Karpas-422 (cell line): ENCODE data around the gene WDR36. TPM values are rescaled to one million over a fixed set of nuclear protein-coding genes. Genes with fewer than 3 reads are reported as not detected.

Experiments used
- DNase-seq: peaks from one replicate; pipeline ENCODE4 v3.0.0-alpha.2; 2015
- H2AFZ ChIP-seq: fragments of 200-600 bp; sonication (generic); 2 replicates; pipeline ENCODE4 v1.6.1; 2014; ENCODE audit warnings: antibody characterized with exemption, low read length, mixed read lengths
- H3K27ac ChIP-seq: fragments of 200-600 bp; sonication (generic); 2 replicates; pipeline ENCODE4 v1.5.1; 2014; ENCODE audit warnings: mild to moderate bottlenecking, low read length, moderate library complexity
- H3K27me3 ChIP-seq: fragments of 200-600 bp; sonication (generic); 2 replicates; pipeline ENCODE4 v1.6.1; 2014; ENCODE audit warnings: low read length, mixed read lengths
- H3K36me3 ChIP-seq: fragments of 200-600 bp; sonication (generic); 2 replicates; pipeline ENCODE4 v1.6.1; 2014; ENCODE audit warnings: low read length, mixed read lengths; ENCODE audit not compliant: insufficient read depth
- H3K4me1 ChIP-seq: fragments of 200-600 bp; sonication (generic); 2 replicates; pipeline ENCODE4 v1.6.1; 2014; ENCODE audit warnings: mild to moderate bottlenecking, low read length, mixed read lengths
- H3K4me2 ChIP-seq: fragments of 200-600 bp; sonication (generic); 2 replicates; pipeline ENCODE4 v1.6.1; 2014; ENCODE audit warnings: low read length, low read depth, mild to moderate bottlenecking; ENCODE audit not compliant: poor library complexity, severe bottlenecking
- H3K4me3 ChIP-seq: fragments of 200-600 bp; sonication (generic); 2 replicates; pipeline ENCODE4 v1.5.1; 2014; ENCODE audit warnings: mild to moderate bottlenecking, antibody characterized with exemption, low read length, mixed read lengths
- H3K79me2 ChIP-seq: fragments of 200-600 bp; sonication (generic); 2 replicates; pipeline ENCODE4 v1.6.1; 2014; ENCODE audit warnings: mild to moderate bottlenecking, low read length, mixed read lengths
- H3K9ac ChIP-seq: fragments of 200-600 bp; sonication (generic); 2 replicates; pipeline ENCODE4 v1.6.0; 2014; ENCODE audit warnings: low read length
- H3K9me2 ChIP-seq: fragments of 200-600 bp; sonication (generic), shearing (Covaris generic); replicated peaks from 2 replicates; pipeline ENCODE4 v1.6.0; 2014; ENCODE audit warnings: mild to moderate bottlenecking, low read length, moderate library complexity; ENCODE audit not compliant: insufficient read depth
- H3K9me3 ChIP-seq: fragments of 300-700, 200-600 bp; sonication (generic); 2 replicates; pipeline ENCODE4 v1.6.1; 2014; ENCODE audit warnings: low read length, mixed read lengths
- H4K20me1 ChIP-seq: fragments of 200-600 bp; sonication (generic); 2 replicates; pipeline ENCODE4 v1.6.1; 2014; ENCODE audit warnings: mild to moderate bottlenecking, antibody characterized with exemption, low read length, low read depth; ENCODE audit not compliant: insufficient read depth
- total RNA-seq: library from RNA; depleted of rRNA; stranded (reverse); fragments of >200 nt; shearing (Covaris generic); gene quantifications from 2 replicates; pipeline ENCODE4 v1.2.3, GENCODE V29; 2014; ENCODE audit warnings: low replicate concordance; rRNA removed

The WDR36 gene
- total RNA-seq = 32.2 and 73.5 TPM in 2 replicates

DNA sequence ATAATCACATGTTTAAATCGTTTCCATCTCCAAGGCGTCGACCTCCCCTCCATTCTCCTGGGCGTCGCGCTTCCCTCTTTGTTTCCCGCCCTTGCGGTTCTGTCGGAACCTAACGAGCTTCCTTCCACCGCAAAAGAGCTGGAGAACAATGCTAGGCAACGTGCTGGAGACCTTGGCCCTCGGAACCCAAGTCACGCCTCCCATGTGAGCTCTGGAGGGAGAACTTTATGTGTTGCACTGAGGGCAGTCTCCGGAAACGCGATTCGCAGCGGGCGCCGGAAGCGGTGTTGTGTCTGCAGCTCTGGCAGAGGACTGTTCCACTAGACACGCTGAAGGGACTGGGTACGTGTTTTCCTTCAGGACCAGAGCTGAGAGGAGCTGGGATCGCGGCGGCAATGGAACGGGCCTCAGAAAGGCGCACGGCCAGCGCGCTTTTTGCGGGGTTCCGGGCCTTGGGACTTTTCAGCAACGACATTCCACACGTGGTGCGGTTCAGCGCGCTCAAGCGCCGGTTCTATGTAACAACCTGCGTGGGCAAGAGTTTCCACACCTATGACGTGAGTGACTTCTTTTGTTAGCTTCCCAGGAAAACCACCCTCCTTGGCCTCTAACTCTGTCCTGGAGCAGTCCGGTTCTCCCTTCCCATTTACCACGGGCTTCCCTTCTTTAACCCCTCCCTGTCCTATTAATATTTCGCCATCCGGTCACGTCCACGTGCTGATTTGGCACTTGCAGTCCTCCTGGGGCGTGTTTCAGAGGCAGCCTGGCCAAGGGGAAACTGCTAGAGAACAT lies at the start of gene WDR36:
Gene WDR36 (plus strand): TSS at position 287 of the 792 bp plus-strand sequence. CDS start 109 bp downstream, at position 396.
- Histone ChIP-seq H3K79me2 (peaks cover 49% of the 10 kb centered on the region), H3K9me3 (no peaks in the 10 kb centered on the region), H3K36me3 (peaks cover 34% of the 10 kb centered on the region), H4K20me1 (peaks cover 18% of the 10 kb centered on the region; the same call in 1 of the 2 replicates), H3K27me3 (no peaks in the 10 kb centered on the region), H3K4me2 (peak within 1 kb of the TSS; percentile 94), H3K4me3 (peak within 1 kb of the TSS; percentile 98), H3K9ac (peak within 1 kb of the TSS; percentile 89), H2AFZ (peak within 1 kb of the TSS; percentile 90), H3K4me1 (peaks cover 32% of the 10 kb centered on the region), H3K9me2 (0 out of 2 replicates have a peak, but pooled peaks cover 5% of the 10 kb centered on the region), H3K27ac (no peak within 1 kb of the TSS; the same call in 1 of the 2 replicates)
- DNase-seq = peak; percentile 97

DNA sequence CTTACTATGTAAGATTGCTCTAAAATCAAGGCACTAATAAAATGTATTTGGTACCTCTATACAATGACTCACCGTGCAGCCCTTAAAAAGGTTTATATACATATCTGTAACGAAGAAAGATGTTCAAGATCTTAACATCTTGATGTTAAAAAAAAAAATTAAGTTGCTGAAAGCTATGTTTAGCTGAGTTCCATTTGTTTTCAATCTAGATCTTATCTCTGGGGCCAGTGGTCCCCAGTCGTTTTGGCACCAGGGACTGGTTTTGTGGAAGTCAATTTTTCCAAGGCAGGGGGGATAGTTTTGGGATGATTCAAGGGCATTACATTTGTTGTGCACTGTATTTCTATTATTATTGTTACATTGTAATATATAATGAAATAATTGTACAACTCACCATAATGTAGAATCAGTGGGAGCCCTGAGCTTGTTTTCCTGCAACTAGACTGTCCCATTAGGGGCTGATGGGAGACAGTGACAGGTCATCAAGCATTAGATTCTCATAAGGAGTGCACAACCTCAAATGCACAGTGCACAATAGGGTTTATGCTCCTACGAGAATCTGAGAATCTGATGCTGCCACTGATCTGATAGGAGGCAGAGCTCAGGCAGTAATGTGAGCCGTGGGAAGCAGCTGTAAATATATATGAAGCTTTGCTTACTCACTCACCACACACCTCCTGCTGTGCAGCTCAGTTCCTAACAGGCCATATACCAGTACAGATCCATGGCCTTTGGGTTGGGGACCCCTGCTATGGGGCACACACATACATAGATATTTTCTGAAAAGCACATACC lies 48.2 kb upstream of the WDR36 start:
- Histone ChIP-seq H3K9me2 (no peaks in the 10 kb centered on the region), H2AFZ (no peak overlapping the region), H3K4me2 (no peak overlapping the region), H3K4me1 (no peaks in the 10 kb centered on the region), H3K27ac (no peak overlapping the region), H3K79me2 (no peaks in the 10 kb centered on the region), H3K27me3 (no peaks in the 10 kb centered on the region), H4K20me1 (no peaks in the 10 kb centered on the region), H3K9me3 (no peaks in the 10 kb centered on the region), H3K36me3 (no peaks in the 10 kb centered on the region), H3K4me3 (no peak overlapping the region), H3K9ac (no peak overlapping the region)
- DNase-seq = no peak

DNA sequence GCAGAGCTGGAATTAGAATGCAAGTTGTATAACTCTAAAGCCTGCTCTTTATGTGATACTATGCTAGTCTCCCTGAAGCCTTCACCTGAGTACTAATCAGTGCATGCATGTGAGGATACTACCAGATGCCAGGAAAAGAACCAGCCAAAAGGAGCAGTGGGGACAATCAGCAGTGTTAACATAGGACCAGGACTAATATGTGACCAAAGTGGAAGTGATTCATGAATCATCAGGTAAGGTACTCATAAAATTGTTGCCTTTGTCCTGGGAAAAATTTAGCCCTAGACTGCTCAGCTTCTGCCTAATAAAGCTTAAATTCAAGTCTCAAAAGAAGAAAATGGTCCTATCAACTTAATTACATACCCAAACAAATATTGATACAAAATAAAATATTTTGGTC lies 34.1 kb upstream of the WDR36 start:
- Histone ChIP-seq H3K36me3 (no peaks in the 10 kb centered on the region), H3K9me2 (no peaks in the 10 kb centered on the region), H4K20me1 (no peaks in the 10 kb centered on the region), H3K79me2 (no peaks in the 10 kb centered on the region), H3K4me3 (no peak overlapping the region), H3K27ac (no peak overlapping the region), H3K4me1 (no peaks in the 10 kb centered on the region), H3K9me3 (no peaks in the 10 kb centered on the region), H3K9ac (no peak overlapping the region), H3K4me2 (no peak overlapping the region), H2AFZ (no peak overlapping the region), H3K27me3 (no peaks in the 10 kb centered on the region)
- peak; percentile 2 for DNase-seq

- Histone ChIP-seq H3K4me1 (no peaks in the 10 kb centered on the region), H3K36me3 (no peaks in the 10 kb centered on the region), H3K27me3 (no peaks in the 10 kb centered on the region)
Measured at GRCh38 chr5:111060169-111060568, 32.0 kb upstream of the WDR36 start.

DNA sequence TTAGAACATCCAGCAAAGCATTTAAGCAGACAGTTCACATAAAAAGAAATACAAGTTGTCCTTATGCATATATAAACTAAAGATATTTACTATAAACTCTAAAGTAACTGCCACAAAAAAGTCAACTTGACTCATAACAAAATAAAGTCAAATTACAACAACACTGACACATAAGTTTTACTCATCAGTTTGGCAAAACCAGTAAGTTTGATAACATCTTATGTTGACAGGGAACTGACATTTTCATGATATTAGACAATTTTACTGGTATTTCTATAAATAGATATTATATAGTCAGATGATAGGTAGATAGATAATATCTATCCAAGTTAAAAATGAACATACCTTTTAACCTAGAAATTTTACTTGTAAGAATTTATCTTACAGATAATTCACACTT lies 30.5 kb upstream of the WDR36 start:
- no peaks in the 10 kb centered on the region for H3K9me2 ChIP-seq
- H4K20me1 ChIP-seq = no peaks in the 10 kb centered on the region
- DNase-seq = no peak
- no peaks in the 10 kb centered on the region for H3K79me2 ChIP-seq
- H3K27me3 ChIP-seq = no peaks in the 10 kb centered on the region
- no peaks in the 10 kb centered on the region for H3K4me1 ChIP-seq
- H3K27ac ChIP-seq = no peak overlapping the region
- H3K9me3 ChIP-seq = no peaks in the 10 kb centered on the region
- H3K4me2 ChIP-seq = no peak overlapping the region
- H2AFZ ChIP-seq = no peak overlapping the region
- H3K4me3 ChIP-seq = no peak overlapping the region
- H3K9ac ChIP-seq = no peak overlapping the region
- no peaks in the 10 kb centered on the region for H3K36me3 ChIP-seq

More at GRCh38 chr5:111060169-111060568, 32.0 kb upstream of the WDR36 start:
- Histone ChIP-seq H3K4me3 (no peak overlapping the region), H2AFZ (no peak overlapping the region), H3K9me2 (no peaks in the 10 kb centered on the region), H3K4me2 (no peak overlapping the region), H3K9ac (no peak overlapping the region), H3K27ac (no peak overlapping the region), H3K9me3 (no peaks in the 10 kb centered on the region), H3K79me2 (no peaks in the 10 kb centered on the region), H4K20me1 (no peaks in the 10 kb centered on the region)
- no peak for DNase-seq

DNA sequence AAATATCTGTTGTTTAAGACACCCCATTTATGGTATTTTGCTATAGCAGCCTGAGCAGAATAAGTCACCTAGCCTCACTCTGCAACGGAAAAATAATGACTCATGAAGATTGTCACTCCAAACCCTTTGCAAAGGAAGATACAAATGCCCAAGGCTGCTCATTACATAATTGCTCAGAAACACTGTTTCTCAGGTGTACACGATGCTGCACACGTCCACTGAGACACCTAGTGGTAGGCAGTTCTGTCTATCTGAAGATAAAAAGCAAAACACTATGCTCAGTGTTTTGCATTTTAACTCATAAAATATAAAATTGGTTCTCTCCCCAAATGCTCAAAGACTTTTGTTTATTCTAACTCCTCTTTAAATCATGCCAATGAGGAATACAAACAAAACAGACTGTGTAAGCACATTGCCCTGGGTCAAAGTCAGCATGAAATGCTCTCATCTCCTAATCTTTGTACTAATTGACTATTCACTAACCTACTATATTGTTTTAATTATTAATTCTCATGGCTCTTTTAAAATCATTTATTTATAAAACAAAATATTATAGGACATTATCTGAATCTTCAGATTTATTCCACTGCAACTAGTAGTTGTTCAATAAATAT lies 28.3 kb upstream of the WDR36 start:
- H3K9ac ChIP-seq = no peak overlapping the region
- peak; percentile 64 for DNase-seq

GRCh38 chr5:111066261-111066938 lies 25.7 kb upstream of the WDR36 start:
- H3K27me3 ChIP-seq = no peaks in the 10 kb centered on the region
- H3K36me3 ChIP-seq = no peaks in the 10 kb centered on the region
- no peak for DNase-seq
- H3K9me2 ChIP-seq = no peaks in the 10 kb centered on the region
- no peaks in the 10 kb centered on the region for H4K20me1 ChIP-seq
- no peaks in the 10 kb centered on the region for H3K79me2 ChIP-seq
- no peaks in the 10 kb centered on the region for H3K4me1 ChIP-seq
- no peak overlapping the region for H2AFZ ChIP-seq
- H3K4me3 ChIP-seq = no peak overlapping the region
- H3K9me3 ChIP-seq = no peaks in the 10 kb centered on the region
- no peak overlapping the region for H3K27ac ChIP-seq
- H3K4me2 ChIP-seq = no peak overlapping the region
- no peak overlapping the region for H3K9ac ChIP-seq

More for the DNA sequence above, 28.3 kb upstream of the WDR36 start:
- Histone ChIP-seq H3K9me3 (no peaks in the 10 kb centered on the region), H3K4me2 (no peak overlapping the region), H3K4me3 (no peak overlapping the region), H3K4me1 (no peaks in the 10 kb centered on the region), H3K36me3 (no peaks in the 10 kb centered on the region), H3K27me3 (no peaks in the 10 kb centered on the region), H3K27ac (no peak overlapping the region), H3K9me2 (no peaks in the 10 kb centered on the region), H4K20me1 (no peaks in the 10 kb centered on the region), H2AFZ (no peak overlapping the region), H3K79me2 (no peaks in the 10 kb centered on the region)
